Colon (tissue), 2 donors: Measurements from ENCODE around the gene PARD3.

Experiments used
- FAIRE-seq: peaks from 2 replicates; lab custom pipeline; 2012; peaks lifted over from hg19 to GRCh38; lab: Jason Lieb, UNC
- donor health status: control.
- donor health status: control.

PARD3 gene

GRCh38 chr10:34206935-34207268, 608.2 kb downstream of the PARD3 start:
- FAIRE-seq, result no peak

DNA sequence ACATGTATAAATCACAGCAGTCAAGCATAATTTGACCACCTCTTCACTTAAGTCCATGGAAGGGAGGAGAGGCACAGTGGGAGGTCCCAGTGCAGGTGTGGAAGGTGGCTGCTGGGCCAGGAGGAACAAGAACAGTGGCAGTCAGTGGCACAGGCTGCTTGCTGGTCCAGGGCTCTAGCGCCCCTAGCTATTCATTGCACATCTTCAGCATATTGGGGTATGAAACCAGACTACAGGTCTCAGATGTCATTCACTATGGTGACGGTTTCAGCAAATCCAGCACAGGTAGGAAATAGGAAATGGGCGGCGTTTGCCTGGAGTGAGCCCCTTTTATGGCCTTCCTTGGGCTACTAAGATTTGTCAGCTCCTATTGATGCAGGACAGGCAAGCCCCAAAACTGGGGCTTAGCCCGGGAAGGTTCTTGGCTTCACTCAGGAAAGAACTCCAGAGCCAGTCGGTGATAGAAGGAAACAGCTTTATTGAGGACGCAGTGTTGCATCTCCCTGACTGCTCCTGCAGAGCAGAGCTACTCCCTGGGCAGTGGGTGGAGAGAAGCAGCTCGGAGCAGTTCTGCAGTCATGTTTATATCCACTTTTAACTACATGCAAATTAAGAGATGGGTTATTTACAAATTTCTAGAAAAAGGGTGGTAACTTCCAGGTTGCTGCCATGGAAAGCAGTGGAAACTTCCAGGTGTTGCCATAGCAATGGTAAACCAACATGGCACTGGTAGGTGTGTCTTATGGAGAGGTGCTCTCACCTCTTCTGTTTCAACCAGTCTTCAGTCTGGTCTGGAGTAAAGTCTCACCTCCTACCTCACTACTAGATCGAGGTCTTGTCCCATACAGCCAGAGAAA, 608.8 kb downstream of the PARD3 start:
- no peak for FAIRE-seq

- FAIRE-seq, result no peak
Observed at GRCh38 chr10:34205452-34205851, 609.6 kb downstream of the PARD3 start.

GRCh38 chr10:34203966-34204630, 611.0 kb downstream of the PARD3 start:
- no peak for FAIRE-seq

GRCh38 chr10:34200355-34200901, 614.7 kb downstream of the PARD3 start:
- no peak for FAIRE-seq

GRCh38 chr10:34198953-34199352, 616.1 kb downstream of the PARD3 start:
- FAIRE-seq, result no peak

- FAIRE-seq, result no peak
Observed at GRCh38 chr10:34196058-34196433, 619.0 kb downstream of the PARD3 start.

DNA sequence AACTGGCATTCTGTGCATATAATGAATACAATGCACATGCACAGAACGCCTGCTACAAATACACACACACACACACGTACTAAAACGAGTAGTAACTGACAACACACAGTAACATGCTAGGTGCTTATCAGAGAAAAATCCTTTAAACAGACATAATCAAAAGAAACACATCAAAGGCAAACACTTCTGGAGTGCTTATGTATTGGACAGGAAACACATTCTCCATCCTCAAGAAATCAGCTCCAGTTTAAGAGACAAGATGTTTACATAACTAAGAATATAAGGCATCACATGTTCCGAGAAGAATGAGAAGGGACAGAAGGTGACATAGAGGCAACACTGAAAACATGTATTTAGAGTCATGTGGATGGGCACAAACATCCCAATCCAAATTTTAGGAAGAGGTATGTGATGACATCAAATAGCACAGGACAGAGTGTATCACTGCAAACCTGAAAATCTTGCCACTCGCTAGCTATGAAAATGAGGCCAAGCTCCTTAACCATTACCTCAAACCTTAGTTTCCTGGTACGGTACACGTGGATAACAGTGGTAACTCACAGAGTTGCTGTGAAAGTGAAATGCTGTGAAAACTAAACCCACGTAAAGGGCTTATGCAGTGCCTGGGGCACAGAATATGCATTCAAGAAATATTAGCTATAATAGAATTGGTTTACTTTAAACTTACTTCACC, 619.6 kb downstream of the PARD3 start:
- FAIRE-seq, result no peak

DNA sequence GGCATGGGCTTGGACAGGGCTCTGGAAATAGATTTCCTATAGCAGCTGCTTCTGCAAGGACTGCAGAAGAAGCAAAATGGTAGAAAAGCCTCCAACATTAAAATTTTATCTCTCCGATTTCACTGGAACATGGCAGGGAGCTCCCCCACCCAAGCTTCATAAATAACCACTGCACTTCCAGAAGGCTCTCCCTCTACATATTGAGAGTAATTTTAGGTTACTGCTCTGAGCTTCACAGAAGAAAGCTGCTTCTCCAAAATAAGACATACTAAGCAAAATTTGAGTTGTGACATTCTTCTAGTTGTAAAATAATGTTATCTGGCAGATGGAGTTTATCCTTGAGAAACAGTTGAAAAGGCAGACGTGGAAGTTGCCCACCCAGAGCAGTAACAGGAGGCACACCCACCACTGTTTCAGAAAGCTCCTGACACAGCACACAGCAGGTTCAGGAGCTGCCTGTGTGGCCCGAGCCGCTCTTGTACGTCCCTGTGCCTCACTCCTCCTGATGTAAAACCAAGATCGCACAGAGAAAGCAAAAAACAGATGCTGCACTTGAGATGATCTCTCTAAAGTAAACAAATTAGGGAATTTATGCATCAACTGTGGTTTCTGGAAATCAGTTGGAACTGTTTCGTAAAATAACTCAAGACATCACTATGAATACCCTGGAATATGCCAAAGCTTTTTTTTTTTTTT, 621.0 kb downstream of the PARD3 start:
- no peak for FAIRE-seq

GRCh38 chr10:34192646-34193045, 622.5 kb downstream of the PARD3 start:
- no peak for FAIRE-seq

GRCh38 chr10:34191406-34191805, 623.7 kb downstream of the PARD3 start:
- FAIRE-seq, result no peak

- FAIRE-seq, result no peak
Observed at GRCh38 chr10:34190580-34190979, 624.5 kb downstream of the PARD3 start.

DNA sequence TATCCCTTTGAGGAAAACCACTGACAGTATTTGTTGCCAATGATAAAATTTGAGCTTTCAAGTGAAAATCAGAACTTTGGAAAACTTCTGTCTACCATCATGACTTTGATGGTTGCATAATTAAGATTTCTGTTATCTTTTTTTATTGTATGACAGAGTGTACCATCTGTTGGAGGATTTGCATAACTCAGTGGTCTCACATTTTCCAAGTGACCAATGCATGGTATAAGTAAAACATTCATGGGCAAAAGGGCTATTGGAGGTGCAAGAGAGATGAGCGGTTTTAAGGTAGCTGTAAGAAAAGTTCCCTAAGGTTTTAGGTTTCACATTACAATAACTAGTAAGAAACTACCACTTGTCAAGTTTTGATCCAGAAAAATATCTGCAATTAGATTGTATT, 625.3 kb downstream of the PARD3 start:
- no peak for FAIRE-seq

DNA sequence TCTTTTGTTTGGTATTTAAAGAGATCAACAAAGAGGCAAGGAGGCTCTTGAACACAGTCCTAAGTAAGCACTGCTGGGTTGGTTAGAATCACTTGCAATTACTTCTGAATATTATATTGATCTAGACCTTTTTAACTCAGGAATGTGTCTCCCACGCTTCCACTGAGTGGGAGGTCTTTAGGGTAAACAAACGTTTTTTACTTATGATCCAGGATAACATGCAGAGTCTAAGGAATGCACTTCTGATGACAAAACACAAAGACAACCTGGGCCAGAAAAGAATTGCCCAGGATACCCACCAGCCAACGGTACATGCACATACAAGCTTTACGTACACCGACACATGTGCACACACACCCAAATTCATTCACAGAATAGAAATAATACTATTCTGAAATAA, 626.9 kb downstream of the PARD3 start:
- no peak for FAIRE-seq

DNA sequence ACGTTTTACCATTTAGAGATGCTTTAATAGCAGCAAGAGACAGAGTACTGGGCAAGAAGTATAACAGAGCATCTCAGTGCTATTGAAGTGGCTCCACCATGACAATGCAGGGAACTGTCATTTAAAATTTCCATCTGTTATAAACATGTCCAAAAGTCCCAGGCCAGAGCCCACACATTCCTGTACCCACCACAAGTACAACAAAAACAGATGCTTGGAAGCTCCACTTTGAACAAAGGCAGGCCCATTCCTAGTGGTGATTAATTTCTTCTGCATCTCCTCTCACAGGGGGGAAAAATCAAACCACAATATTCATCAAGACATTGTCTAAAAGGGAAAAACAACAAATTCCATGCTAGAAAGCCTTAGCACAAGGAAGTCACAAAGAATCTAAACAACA, 627.9 kb downstream of the PARD3 start:
- FAIRE-seq, result no peak

DNA sequence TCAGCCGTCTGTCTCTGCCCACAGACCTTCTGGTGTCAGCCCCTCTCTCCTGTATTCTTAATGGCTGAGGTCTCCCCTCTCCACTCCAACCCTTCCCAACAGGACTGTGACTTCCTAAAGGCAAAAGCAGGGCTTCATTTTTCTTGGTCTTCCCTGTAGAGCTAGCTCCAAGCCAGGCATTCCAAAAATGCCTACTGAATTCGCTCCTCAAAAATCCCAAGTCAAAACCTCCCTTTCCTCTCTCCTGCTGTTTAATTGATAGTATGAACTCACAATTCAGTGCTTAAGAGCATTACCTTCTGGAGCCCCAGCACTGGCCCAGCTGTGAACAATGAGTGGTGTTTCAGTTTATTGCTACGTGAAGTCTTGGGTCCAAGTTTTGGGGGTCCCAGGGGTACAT, 628.4 kb downstream of the PARD3 start:
- no peak for FAIRE-seq

DNA sequence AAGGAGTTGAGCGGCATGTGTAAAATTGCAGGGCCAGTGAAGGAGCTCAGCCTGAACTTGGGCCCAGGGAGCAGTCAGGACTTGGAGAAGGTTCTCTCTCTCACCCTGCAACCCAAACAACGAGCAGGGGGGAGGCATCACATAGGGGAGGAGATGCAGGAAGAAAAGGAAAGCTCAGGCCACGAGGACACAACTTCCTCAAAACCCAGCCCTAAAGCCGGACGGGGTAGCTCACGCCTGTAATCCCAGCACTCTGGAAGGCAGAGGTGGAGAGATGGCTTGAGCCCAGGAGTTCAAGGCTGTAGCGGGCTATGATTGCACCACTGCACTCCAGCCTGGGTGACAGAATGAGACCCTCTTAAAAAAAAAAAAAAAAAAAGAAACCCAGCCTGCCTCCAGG, 629.1 kb downstream of the PARD3 start:
- no peak for FAIRE-seq

DNA sequence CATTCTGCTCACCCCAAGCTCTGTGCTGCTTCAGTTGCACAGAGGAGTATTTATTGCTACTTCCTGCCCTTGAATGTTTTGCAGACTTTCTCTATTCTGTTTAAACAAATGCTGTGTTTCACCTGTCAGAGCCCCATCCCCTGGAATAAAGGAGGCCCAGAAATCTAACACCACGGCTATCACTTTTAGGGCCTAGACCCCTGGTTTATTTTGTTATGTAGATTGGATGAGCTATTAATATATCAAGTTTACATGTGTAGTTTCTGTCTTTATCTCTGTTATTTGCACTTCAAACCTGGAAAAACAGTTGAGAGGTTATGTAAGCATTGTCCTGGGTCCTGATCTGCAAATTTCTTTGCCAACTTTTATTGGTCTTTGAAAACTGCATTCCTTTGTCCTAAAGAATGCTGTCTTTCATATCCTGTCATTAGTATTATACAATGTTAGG, 630.1 kb downstream of the PARD3 start:
- FAIRE-seq, result no peak

GRCh38 chr10:34184397-34184796, 630.7 kb downstream of the PARD3 start:
- no peak for FAIRE-seq

- FAIRE-seq, result no peak
Observed at GRCh38 chr10:34183016-34183796, 631.9 kb downstream of the PARD3 start.

DNA sequence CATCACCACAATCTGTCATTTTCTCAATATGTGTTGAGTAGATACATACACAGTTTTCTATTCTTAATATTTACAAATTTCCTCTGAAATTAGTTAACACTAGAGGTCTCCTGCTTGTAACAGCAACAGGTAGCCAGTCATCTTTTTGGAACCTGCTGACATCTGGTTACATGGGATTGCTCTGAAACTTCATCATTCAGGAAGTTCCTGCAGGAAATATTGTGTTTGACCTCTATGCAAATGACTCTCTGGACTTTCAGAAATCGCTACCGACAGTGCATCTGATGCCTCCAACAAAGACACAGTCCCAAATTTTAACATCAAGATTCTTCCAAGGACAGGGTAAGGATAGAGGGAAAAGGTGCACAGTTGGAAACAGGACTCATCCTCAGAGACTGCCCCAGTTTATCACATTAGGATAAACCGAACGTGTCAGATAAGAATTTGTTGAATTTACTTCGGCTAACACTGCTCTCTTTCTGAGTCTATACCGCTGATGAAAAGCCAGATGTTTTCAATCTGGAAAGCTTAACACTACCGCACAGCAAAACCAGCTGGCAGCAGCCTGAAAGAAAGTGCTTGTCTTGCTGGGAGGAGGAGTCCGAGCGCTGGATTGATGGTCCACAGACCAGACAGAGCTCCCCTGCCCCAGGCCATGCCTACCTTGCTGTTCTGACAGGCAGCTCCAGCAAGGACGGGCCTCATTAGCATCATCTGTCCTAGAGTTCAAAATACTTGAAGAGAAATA, 633.4 kb downstream of the PARD3 start:
- FAIRE-seq, result no peak
